Stimulated activated CD8-positive, alpha-beta memory T cell treated with anti-CD3 and anti-CD28 coated beads, Interleukin-15, amount 100 ng/mL, for 4 hours (primary cell): Measurements from ENCODE around the gene FKBP14.
"Not testable (repeated sequence)": the region's sequence is repeated elsewhere in the genome, so short reads cannot be mapped to it uniquely, and the experiment has no call there.

Experiments
- DNase-seq, 2 donors: peaks; one replicate each; pipeline ENCODE4 v3.0.0-alpha.2; 2020; ENCODE audit warnings: low read depth in 2 of 2

Gene FKBP14

GRCh38 chr7:29990931-29991330 is 35.6 kb downstream of the FKBP14 start:
- no peak for DNase-seq

GRCh38 chr7:29989257-29989995 is 37.1 kb downstream of the FKBP14 start, which contains the start of gene SCRN1:
TSS of gene SCRN1 (minus strand) at chr7:29989801. CDS start at chr7:29969067, 20,734 bp downstream.
- peak in 1 of 2 donors; percentile 13 for DNase-seq

GRCh38 chr7:29988424-29989256 is 37.9 kb downstream of the FKBP14 start:
- DNase-seq, result peak in 1 of 2 donors; percentile 9

- DNase-seq, result no peak
Measured at GRCh38 chr7:29987811-29988317, 38.6 kb downstream of the FKBP14 start.

GRCh38 chr7:29987083-29987482 is 39.4 kb downstream of the FKBP14 start:
- no peak for DNase-seq

GRCh38 chr7:29980151-29980550 is 46.4 kb downstream of the FKBP14 start:
- no peak for DNase-seq

GRCh38 chr7:29977886-29978651 is 48.4 kb downstream of the FKBP14 start:
- DNase-seq, result no peak

GRCh38 chr7:29976673-29977415 is 49.7 kb downstream of the FKBP14 start:
- DNase-seq, result no peak

GRCh38 chr7:29976266-29976665 is 50.2 kb downstream of the FKBP14 start:
- DNase-seq, result no peak

GRCh38 chr7:29975561-29975960 is 50.9 kb downstream of the FKBP14 start:
- DNase-seq, result no peak

GRCh38 chr7:29974286-29974685 is 52.2 kb downstream of the FKBP14 start:
- no peak for DNase-seq

- no peak for DNase-seq
Measured at GRCh38 chr7:29972315-29972669, 54.2 kb downstream of the FKBP14 start.

- no peak for DNase-seq
Measured at GRCh38 chr7:29971566-29972314, 54.8 kb downstream of the FKBP14 start.

GRCh38 chr7:29970158-29970557 is 56.3 kb downstream of the FKBP14 start:
- DNase-seq, result no peak

- no peak for DNase-seq
Measured at GRCh38 chr7:29969738-29970137, 56.8 kb downstream of the FKBP14 start.

GRCh38 chr7:29968683-29969395 is 57.7 kb downstream of the FKBP14 start:
- no peak for DNase-seq

GRCh38 chr7:29965030-29965429 is 61.5 kb downstream of the FKBP14 start:
- DNase-seq, result no peak

- DNase-seq, result no peak
Measured at GRCh38 chr7:29962035-29962434, 64.5 kb downstream of the FKBP14 start.

- not testable (repeated sequence) for DNase-seq
Measured at GRCh38 chr7:29961611-29962010, 64.9 kb downstream of the FKBP14 start.
